ENCODE measurements around the gene C1orf198.

C1orf198 gene

GRCh38 chr1:230839173-230839572 lies 29.1 kb downstream of the C1orf198 start:
- H3K4me3 ChIP-seq (ENCODE audit: low read length), result no peak overlapping the region
- no peak overlapping the region for H3K9ac ChIP-seq (ENCODE audit: low read length)
- no peak overlapping the region for H3K27ac ChIP-seq (ENCODE audit: low read depth, low read length)
- peaks cover 1% of the 10 kb centered on the region for H3K4me1 ChIP-seq (ENCODE audit: control insufficient read depth, insufficient read depth, low read length)
- H3K27me3 ChIP-seq (ENCODE audit: control insufficient read depth, insufficient read depth, low read length), result no peaks in the 10 kb centered on the region
- peaks cover 20% of the 10 kb centered on the region for H3K36me3 ChIP-seq (ENCODE audit: control insufficient read depth, insufficient read depth, low read length)

GRCh38 chr1:230836793-230837192 lies 31.5 kb downstream of the C1orf198 start:
- Histone ChIP-seq H3K9ac (ENCODE audit: low read length) (no peak overlapping the region), H3K4me1 (ENCODE audit: control insufficient read depth, insufficient read depth, low read length) (peaks cover 9% of the 10 kb centered on the region), H3K27me3 (ENCODE audit: control insufficient read depth, insufficient read depth, low read length) (no peaks in the 10 kb centered on the region), H3K36me3 (ENCODE audit: control insufficient read depth, insufficient read depth, low read length) (peaks cover 10% of the 10 kb centered on the region), H3K4me3 (ENCODE audit: low read length) (no peak overlapping the region), H3K27ac (ENCODE audit: low read depth, low read length) (no peak overlapping the region)

- no peak overlapping the region for H3K9ac ChIP-seq (ENCODE audit: low read length)
- H3K4me1 ChIP-seq (ENCODE audit: control insufficient read depth, insufficient read depth, low read length), result peaks cover 13% of the 10 kb centered on the region
- peaks cover 9% of the 10 kb centered on the region for H3K36me3 ChIP-seq (ENCODE audit: control insufficient read depth, insufficient read depth, low read length)
- no peak overlapping the region for H3K27ac ChIP-seq (ENCODE audit: low read depth, low read length)
- H3K27me3 ChIP-seq (ENCODE audit: control insufficient read depth, insufficient read depth, low read length), result no peaks in the 10 kb centered on the region
- no peak overlapping the region for H3K4me3 ChIP-seq (ENCODE audit: low read length)
Observed at GRCh38 chr1:230836347-230836746, 32.0 kb downstream of the C1orf198 start.

GRCh38 chr1:230834292-230834691 lies 34.0 kb downstream of the C1orf198 start:
- Histone ChIP-seq H3K27me3 (ENCODE audit: control insufficient read depth, insufficient read depth, low read length) (no peaks in the 10 kb centered on the region), H3K4me1 (ENCODE audit: control insufficient read depth, insufficient read depth, low read length) (peaks cover 13% of the 10 kb centered on the region), H3K27ac (ENCODE audit: low read depth, low read length) (no peak overlapping the region), H3K4me3 (ENCODE audit: low read length) (no peak overlapping the region), H3K9ac (ENCODE audit: low read length) (no peak overlapping the region), H3K36me3 (ENCODE audit: control insufficient read depth, insufficient read depth, low read length) (peaks cover 9% of the 10 kb centered on the region)

GRCh38 chr1:230833511-230833910 lies 34.8 kb downstream of the C1orf198 start:
- Histone ChIP-seq H3K4me1 (ENCODE audit: control insufficient read depth, insufficient read depth, low read length) (peaks cover 13% of the 10 kb centered on the region), H3K27me3 (ENCODE audit: control insufficient read depth, insufficient read depth, low read length) (no peaks in the 10 kb centered on the region), H3K9ac (ENCODE audit: low read length) (no peak overlapping the region), H3K36me3 (ENCODE audit: control insufficient read depth, insufficient read depth, low read length) (peaks cover 6% of the 10 kb centered on the region), H3K4me3 (ENCODE audit: low read length) (no peak overlapping the region), H3K27ac (ENCODE audit: low read depth, low read length) (no peak overlapping the region)

- H3K27me3 ChIP-seq (ENCODE audit: control insufficient read depth, insufficient read depth, low read length), result no peaks in the 10 kb centered on the region
- no peak overlapping the region for H3K27ac ChIP-seq (ENCODE audit: low read depth, low read length)
- no peaks in the 10 kb centered on the region for H3K36me3 ChIP-seq (ENCODE audit: control insufficient read depth, insufficient read depth, low read length)
- no peak overlapping the region for H3K4me3 ChIP-seq (ENCODE audit: low read length)
- no peak overlapping the region for H3K9ac ChIP-seq (ENCODE audit: low read length)
- peaks cover 13% of the 10 kb centered on the region for H3K4me1 ChIP-seq (ENCODE audit: control insufficient read depth, insufficient read depth, low read length)
Observed at GRCh38 chr1:230832476-230832875, 35.8 kb downstream of the C1orf198 start.

GRCh38 chr1:230831771-230832170 lies 36.5 kb downstream of the C1orf198 start:
- no peak overlapping the region for H3K27ac ChIP-seq (ENCODE audit: low read depth, low read length)
- no peaks in the 10 kb centered on the region for H3K36me3 ChIP-seq (ENCODE audit: control insufficient read depth, insufficient read depth, low read length)
- no peak overlapping the region for H3K9ac ChIP-seq (ENCODE audit: low read length)
- H3K27me3 ChIP-seq (ENCODE audit: control insufficient read depth, insufficient read depth, low read length), result no peaks in the 10 kb centered on the region
- peaks cover 13% of the 10 kb centered on the region for H3K4me1 ChIP-seq (ENCODE audit: control insufficient read depth, insufficient read depth, low read length)
- no peak overlapping the region for H3K4me3 ChIP-seq (ENCODE audit: low read length)

GRCh38 chr1:230828421-230828820 lies 39.9 kb downstream of the C1orf198 start:
- H3K27ac ChIP-seq (ENCODE audit: low read depth, low read length), result no peak overlapping the region

GRCh38 chr1:230827801-230828200 lies 40.5 kb downstream of the C1orf198 start:
- no peaks in the 10 kb centered on the region for H3K36me3 ChIP-seq (ENCODE audit: control insufficient read depth, insufficient read depth, low read length)
- H3K27ac ChIP-seq (ENCODE audit: low read depth, low read length), result peak overlapping the region; percentile 6
- no peak overlapping the region for H3K4me3 ChIP-seq (ENCODE audit: low read length)
- H3K4me1 ChIP-seq (ENCODE audit: control insufficient read depth, insufficient read depth, low read length), result peaks cover 17% of the 10 kb centered on the region
- H3K27me3 ChIP-seq (ENCODE audit: control insufficient read depth, insufficient read depth, low read length), result no peaks in the 10 kb centered on the region
- H3K9ac ChIP-seq (ENCODE audit: low read length), result no peak overlapping the region

More at GRCh38 chr1:230828421-230828820, 39.9 kb downstream of the C1orf198 start:
- Histone ChIP-seq H3K9ac (ENCODE audit: low read length) (no peak overlapping the region), H3K4me1 (ENCODE audit: control insufficient read depth, insufficient read depth, low read length) (peaks cover 17% of the 10 kb centered on the region), H3K4me3 (ENCODE audit: low read length) (no peak overlapping the region), H3K36me3 (ENCODE audit: control insufficient read depth, insufficient read depth, low read length) (no peaks in the 10 kb centered on the region), H3K27me3 (ENCODE audit: control insufficient read depth, insufficient read depth, low read length) (no peaks in the 10 kb centered on the region)

- no peak overlapping the region for H3K27ac ChIP-seq (ENCODE audit: low read depth, low read length)
- H3K4me1 ChIP-seq (ENCODE audit: control insufficient read depth, insufficient read depth, low read length), result peaks cover 13% of the 10 kb centered on the region
- no peaks in the 10 kb centered on the region for H3K36me3 ChIP-seq (ENCODE audit: control insufficient read depth, insufficient read depth, low read length)
- H3K4me3 ChIP-seq (ENCODE audit: low read length), result no peak overlapping the region
- no peaks in the 10 kb centered on the region for H3K27me3 ChIP-seq (ENCODE audit: control insufficient read depth, insufficient read depth, low read length)
- H3K9ac ChIP-seq (ENCODE audit: low read length), result no peak overlapping the region
Observed at GRCh38 chr1:230827081-230827681, 41.1 kb downstream of the C1orf198 start.

- peaks cover 6% of the 10 kb centered on the region for H3K4me1 ChIP-seq (ENCODE audit: control insufficient read depth, insufficient read depth, low read length)
- no peak overlapping the region for H3K9ac ChIP-seq (ENCODE audit: low read length)
- no peaks in the 10 kb centered on the region for H3K27me3 ChIP-seq (ENCODE audit: control insufficient read depth, insufficient read depth, low read length)
- H3K27ac ChIP-seq (ENCODE audit: low read depth, low read length), result no peak overlapping the region
- no peaks in the 10 kb centered on the region for H3K36me3 ChIP-seq (ENCODE audit: control insufficient read depth, insufficient read depth, low read length)
- no peak overlapping the region for H3K4me3 ChIP-seq (ENCODE audit: low read length)
Observed at GRCh38 chr1:230826166-230826875, 42.0 kb downstream of the C1orf198 start.

GRCh38 chr1:230825761-230826160 lies 42.6 kb downstream of the C1orf198 start:
- peaks cover 6% of the 10 kb centered on the region for H3K4me1 ChIP-seq (ENCODE audit: control insufficient read depth, insufficient read depth, low read length)
- no peak overlapping the region for H3K27ac ChIP-seq (ENCODE audit: low read depth, low read length)
- H3K27me3 ChIP-seq (ENCODE audit: control insufficient read depth, insufficient read depth, low read length), result no peaks in the 10 kb centered on the region
- no peak overlapping the region for H3K4me3 ChIP-seq (ENCODE audit: low read length)
- no peak overlapping the region for H3K9ac ChIP-seq (ENCODE audit: low read length)
- no peaks in the 10 kb centered on the region for H3K36me3 ChIP-seq (ENCODE audit: control insufficient read depth, insufficient read depth, low read length)

Data from rectal smooth muscle tissue (tissue), 1 donor.